NCI-H146 (cell line): ENCODE results near the gene TGIF2.

Source experiments
- DNase-seq: peaks from one replicate; lab custom pipeline; 2025; lab: John Stamatoyannopoulos, UW

The TGIF2 gene

GRCh38 chr20:36573103-36573797 is at the start of gene TGIF2:
TGIF2 (plus strand) TSS chr20:36573597; CDS start chr20:36578775, 5,178 bp downstream.
- peak; percentile 89 for DNase-seq

- no peak for DNase-seq
These were observed 47.6 kb upstream of the TGIF2 start for GRCh38 chr20:36525620-36526365.

GRCh38 chr20:36526521-36527011 is 46.8 kb upstream of the TGIF2 start:
- DNase-seq: no peak

GRCh38 chr20:36527331-36528125 is 45.9 kb upstream of the TGIF2 start:
- no peak for DNase-seq

GRCh38 chr20:36528176-36528874 is 45.1 kb upstream of the TGIF2 start:
- no peak for DNase-seq

- DNase-seq: no peak
These were observed 44.5 kb upstream of the TGIF2 start for GRCh38 chr20:36528875-36529417.

- DNase-seq: peak; percentile 9
These were observed 41.0 kb upstream of the TGIF2 start for GRCh38 chr20:36532388-36532787.

GRCh38 chr20:36532822-36533221 is 40.6 kb upstream of the TGIF2 start:
- no peak for DNase-seq

- DNase-seq: no peak
These were observed 35.2 kb upstream of the TGIF2 start for GRCh38 chr20:36538026-36538722.

GRCh38 chr20:36540551-36541211 is 32.7 kb upstream of the TGIF2 start:
- no peak for DNase-seq

- DNase-seq: peak; percentile 30
These were observed 32.1 kb upstream of the TGIF2 start, which contains the start of gene MYL9 for GRCh38 chr20:36541227-36541767. MYL9 (plus strand) TSS chr20:36541519; CDS start chr20:36544885, 3,366 bp downstream.

GRCh38 chr20:36541768-36542488 is 31.5 kb upstream of the TGIF2 start:
- peak; percentile 13 for DNase-seq

- DNase-seq: no peak
These were observed 30.7 kb upstream of the TGIF2 start for GRCh38 chr20:36542516-36543183.

- DNase-seq: no peak
These were observed 29.9 kb upstream of the TGIF2 start for GRCh38 chr20:36543184-36544133.

GRCh38 chr20:36544134-36545018 is 29.0 kb upstream of the TGIF2 start:
- DNase-seq: no peak

- no peak for DNase-seq
These were observed 27.2 kb upstream of the TGIF2 start for GRCh38 chr20:36546111-36546736.
